SJSA1 (cell line): ENCODE results near the gene TFF1. TPM values are rescaled to one million over a fixed set of nuclear protein-coding genes. Genes with fewer than 3 reads are reported as not detected.
A peak's percentile ranks its signal among the peaks of the same experiment; 100 is the strongest.

ENCODE experiments used
- DNase-seq, 2 experiments: peaks; one replicate each; pipeline ENCODE4 v3.0.0-alpha.2; 2015 to 2020; ENCODE audit warnings: low spot score in 2 of 2, low read depth in 1 of 2
- H3K27ac ChIP-seq: fragments of 250-450 bp; sonication (Bioruptor Pico); 2 replicates; pipeline ENCODE4 v1.5.1; 2020; ENCODE audit warnings: mild to moderate bottlenecking, moderate library complexity
- H3K27me3 ChIP-seq: fragments of 250-450 bp; sonication (Bioruptor Pico); replicated peaks from 2 replicates; pipeline ENCODE4 v1.5.1; 2020; ENCODE audit warnings: mild to moderate bottlenecking, moderate library complexity
- H3K36me3 ChIP-seq: fragments of 250-450 bp; sonication (Bioruptor Pico); 2 replicates; pipeline ENCODE4 v1.5.1; 2020; ENCODE audit warnings: mild to moderate bottlenecking
- H3K4me1 ChIP-seq: fragments of 250-450 bp; sonication (Bioruptor Pico); replicated peaks from 2 replicates; pipeline ENCODE4 v1.6.1; 2021; ENCODE audit warnings: mild to moderate bottlenecking
- H3K4me3 ChIP-seq: fragments of 250-450 bp; sonication (Bioruptor Pico); 2 replicates; pipeline ENCODE4 v1.5.1; 2020; ENCODE audit warnings: mild to moderate bottlenecking
- H3K9me3 ChIP-seq: fragments of 250-450 bp; sonication (Bioruptor Pico); replicated peaks from 2 replicates; pipeline ENCODE4 v1.5.1; 2020; ENCODE audit warnings: mild to moderate bottlenecking
- total RNA-seq: library from RNA; depleted of rRNA; stranded (reverse); fragments of >200 nt; shearing (Covaris generic); gene quantifications from 2 replicates; pipeline ENCODE4 v1.2.3, GENCODE V29; 2014

The TFF1 gene
- total RNA-seq, 1 experiment from 2014 or later, result not detected

DNA sequence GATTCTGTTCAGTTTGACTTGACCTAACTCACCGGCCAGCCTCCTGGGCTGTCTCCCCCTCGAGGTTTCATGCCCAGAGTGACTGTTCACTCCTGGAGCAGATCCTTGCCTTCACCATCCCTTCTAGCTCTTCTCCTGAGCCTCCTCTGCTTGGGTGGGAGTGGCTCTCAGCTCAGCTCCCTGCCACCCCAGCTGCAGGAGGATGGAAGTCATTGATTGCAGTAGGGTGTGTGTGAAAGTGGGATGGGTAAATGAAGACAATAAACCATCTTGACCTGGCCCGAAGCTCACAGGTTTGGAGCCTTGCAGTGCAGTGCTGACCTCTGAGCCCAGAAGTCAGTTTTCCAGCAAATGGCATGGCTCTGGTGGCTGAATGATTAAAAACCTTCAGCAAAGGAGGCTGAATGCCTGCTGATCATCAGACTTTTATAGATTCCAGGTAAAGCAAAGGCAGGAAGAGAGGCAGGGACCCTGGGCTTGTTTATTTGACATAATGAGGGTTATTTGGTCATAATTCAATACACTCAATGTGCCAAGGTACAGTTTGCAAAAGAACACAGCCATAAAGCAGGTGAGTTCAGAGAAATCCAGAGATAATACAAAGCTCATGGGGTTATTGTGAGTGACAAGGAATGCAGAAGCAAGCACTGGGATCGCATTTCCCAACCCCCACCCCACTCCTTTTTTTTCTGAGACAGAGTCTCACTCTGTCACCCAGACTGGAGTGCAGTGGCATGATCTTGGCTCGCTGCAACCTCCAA lies 33.6 kb downstream of the TFF1 start:
- peaks cover 8% of the 10 kb centered on the region; the same call in 1 of the 2 replicates for H3K27me3 ChIP-seq
- no peaks in the 10 kb centered on the region for H3K36me3 ChIP-seq
- H3K9me3 ChIP-seq, result no peaks in the 10 kb centered on the region
- DNase-seq, result peak in 1 of 2 experiments; percentile 21
- H3K4me3 ChIP-seq, result no peak overlapping the region
- H3K4me1 ChIP-seq, result peaks cover 8% of the 10 kb centered on the region
- no peak overlapping the region for H3K27ac ChIP-seq

DNA sequence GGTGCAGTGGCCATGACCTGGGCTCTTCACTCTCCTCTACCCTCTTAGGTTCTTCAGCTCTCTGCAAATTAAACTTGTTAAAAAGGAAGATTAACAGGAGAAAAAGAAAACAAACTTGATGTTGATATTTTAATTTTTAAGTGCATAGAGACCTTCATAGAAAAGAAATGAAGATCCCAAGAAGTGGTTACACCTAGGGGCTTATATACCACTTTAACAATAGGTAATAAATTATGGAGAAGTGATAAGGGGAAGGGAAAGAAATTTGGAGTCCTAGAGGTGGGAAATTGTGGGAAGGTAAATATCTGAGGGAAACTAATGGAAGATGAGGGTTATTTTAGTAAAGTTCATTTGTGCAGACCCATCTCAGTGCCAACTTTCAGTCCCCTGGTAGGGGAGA lies 34.7 kb downstream of the TFF1 start:
- Histone ChIP-seq H3K36me3 (no peaks in the 10 kb centered on the region), H3K4me1 (peaks cover 8% of the 10 kb centered on the region), H3K4me3 (no peak overlapping the region), H3K27ac (no peak overlapping the region), H3K27me3 (peaks cover 16% of the 10 kb centered on the region; the same call in 1 of the 2 replicates), H3K9me3 (no peaks in the 10 kb centered on the region)
- no peak for DNase-seq

DNA sequence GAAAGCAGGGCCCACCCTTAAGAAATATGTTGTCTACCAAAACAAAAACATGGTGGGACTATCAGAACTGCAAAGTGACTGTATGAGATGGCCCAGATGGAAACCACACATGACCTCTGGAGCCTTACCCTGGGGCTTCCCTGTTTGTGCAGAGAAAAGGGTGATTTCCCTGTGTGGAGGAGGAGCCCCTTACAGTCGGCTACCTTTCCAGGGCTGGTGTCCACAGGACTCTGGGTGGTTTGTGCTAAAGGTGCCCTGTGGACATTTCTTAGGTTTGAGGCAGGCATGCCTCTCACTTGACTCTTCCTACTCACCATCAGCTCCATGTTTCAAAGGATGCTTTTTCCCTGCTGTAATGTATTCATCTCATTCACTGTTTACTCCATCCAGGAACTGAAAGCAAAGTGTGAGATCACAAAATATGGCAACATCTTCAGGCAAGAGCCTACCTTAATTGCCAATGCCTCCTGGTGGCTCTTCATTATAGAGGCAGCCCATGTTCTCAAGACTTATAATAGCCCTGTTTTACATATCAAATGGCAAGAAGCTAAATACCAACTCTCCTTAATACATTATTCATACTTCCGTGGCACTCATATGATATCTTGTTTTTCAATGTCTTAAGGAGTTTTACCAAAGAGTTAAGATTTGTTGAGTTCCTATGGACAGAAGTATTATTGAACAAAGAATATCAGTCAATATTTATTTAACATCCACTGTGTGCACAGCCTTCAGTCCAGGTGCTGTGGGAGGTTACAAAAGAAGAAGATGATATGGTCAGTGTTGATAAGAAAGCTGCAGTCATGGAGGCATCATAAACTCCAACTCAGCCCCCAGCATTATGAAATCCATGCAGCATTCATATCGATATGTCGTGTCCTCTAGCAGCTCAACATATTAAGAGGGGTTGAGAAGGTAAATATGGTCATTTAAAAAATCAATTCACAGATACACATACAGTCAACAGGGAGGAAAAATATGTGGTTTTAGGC lies 35.7 kb downstream of the TFF1 start:
- H3K27ac ChIP-seq, result no peak overlapping the region

DNA sequence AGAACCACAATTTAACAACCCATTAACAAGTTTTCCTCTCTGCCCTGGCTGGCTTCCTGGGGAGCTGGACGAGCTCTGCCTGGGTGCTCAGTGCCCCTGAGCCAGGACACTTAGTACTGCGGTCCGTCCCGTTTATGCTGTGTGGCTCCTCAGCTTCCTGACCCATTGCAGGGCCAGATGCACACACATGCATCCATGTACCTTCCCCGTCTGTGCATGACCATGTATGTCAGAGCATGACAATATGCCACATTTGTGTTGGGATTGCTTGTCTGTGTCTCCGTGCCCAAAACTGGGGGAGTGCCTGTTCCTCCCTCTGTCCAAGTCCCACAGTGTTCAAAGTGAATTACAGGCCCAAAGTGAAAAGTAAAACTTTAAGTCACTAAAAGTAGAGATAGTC lies 41.4 kb downstream of the TFF1 start:
- DNase-seq, result no peak
- Histone ChIP-seq H3K27ac (no peak overlapping the region), H3K4me1 (peaks cover 3% of the 10 kb centered on the region), H3K36me3 (no peaks in the 10 kb centered on the region), H3K9me3 (peaks cover 5% of the 10 kb centered on the region; the same call in 1 of the 2 replicates), H3K4me3 (no peak overlapping the region), H3K27me3 (peaks cover 26% of the 10 kb centered on the region)

More for the DNA sequence above, 35.7 kb downstream of the TFF1 start:
- Histone ChIP-seq H3K4me1 (peaks cover 1% of the 10 kb centered on the region), H3K36me3 (no peaks in the 10 kb centered on the region), H3K27me3 (peaks cover 16% of the 10 kb centered on the region; the same call in 1 of the 2 replicates), H3K9me3 (peaks cover 1% of the 10 kb centered on the region; the same call in 1 of the 2 replicates), H3K4me3 (no peak overlapping the region)
- peak in 1 of 2 experiments; percentile 22 for DNase-seq

DNA sequence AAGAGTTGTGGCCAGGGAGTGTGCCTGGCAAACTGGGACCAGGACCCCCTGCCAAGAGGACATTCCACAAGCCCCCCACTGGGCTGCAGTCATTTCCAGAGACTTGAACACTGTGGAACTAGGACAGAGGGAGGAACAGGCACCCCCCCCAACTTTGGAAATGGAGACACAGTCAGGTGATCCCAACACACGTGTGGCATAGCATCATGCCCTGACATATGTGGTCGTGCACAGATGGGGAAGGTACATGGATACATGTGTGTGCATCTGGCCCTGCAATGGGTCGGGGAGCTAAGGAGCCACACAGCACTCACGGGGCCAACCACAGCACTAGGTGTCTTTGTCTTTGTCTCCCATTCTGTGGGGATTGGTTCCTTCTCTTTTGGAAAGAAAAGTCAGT lies 44.5 kb downstream of the TFF1 start:
- H3K4me3 ChIP-seq, result no peak overlapping the region
- no peaks in the 10 kb centered on the region for H3K36me3 ChIP-seq
- no peak for DNase-seq
- H3K27ac ChIP-seq, result no peak overlapping the region
- H3K4me1 ChIP-seq, result peaks cover 14% of the 10 kb centered on the region
- peaks cover 10% of the 10 kb centered on the region; the same call in 1 of the 2 replicates for H3K27me3 ChIP-seq
- H3K9me3 ChIP-seq, result peaks cover 5% of the 10 kb centered on the region; the same call in 1 of the 2 replicates

DNA sequence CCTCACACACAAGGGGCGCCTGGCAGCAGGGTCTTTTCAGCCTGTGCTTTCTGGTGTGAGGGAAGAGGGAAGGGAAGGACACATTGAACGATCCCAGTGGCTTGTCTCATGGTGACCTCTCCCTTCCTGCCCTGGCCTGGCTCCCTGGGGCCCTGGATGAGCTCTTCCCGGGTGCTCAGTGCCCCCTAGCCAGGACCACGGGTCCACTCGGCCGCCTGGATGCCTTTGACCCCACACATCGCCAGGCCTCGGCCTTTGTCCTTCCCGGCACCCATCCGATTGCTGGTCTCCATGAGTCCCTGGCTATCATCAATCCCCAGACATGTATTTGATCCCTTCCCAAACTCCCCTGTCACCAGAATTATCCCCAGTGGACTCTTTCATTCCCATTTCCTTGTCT lies 45.1 kb downstream of the TFF1 start:
- H3K36me3 ChIP-seq, result no peaks in the 10 kb centered on the region
- peaks cover 18% of the 10 kb centered on the region for H3K4me1 ChIP-seq
- DNase-seq, result peak in 1 of 2 experiments; percentile 23
- H3K9me3 ChIP-seq, result peaks cover 5% of the 10 kb centered on the region; the same call in 1 of the 2 replicates
- peaks cover 10% of the 10 kb centered on the region; the same call in 1 of the 2 replicates for H3K27me3 ChIP-seq
- H3K4me3 ChIP-seq, result no peak overlapping the region
- no peak overlapping the region for H3K27ac ChIP-seq

DNA sequence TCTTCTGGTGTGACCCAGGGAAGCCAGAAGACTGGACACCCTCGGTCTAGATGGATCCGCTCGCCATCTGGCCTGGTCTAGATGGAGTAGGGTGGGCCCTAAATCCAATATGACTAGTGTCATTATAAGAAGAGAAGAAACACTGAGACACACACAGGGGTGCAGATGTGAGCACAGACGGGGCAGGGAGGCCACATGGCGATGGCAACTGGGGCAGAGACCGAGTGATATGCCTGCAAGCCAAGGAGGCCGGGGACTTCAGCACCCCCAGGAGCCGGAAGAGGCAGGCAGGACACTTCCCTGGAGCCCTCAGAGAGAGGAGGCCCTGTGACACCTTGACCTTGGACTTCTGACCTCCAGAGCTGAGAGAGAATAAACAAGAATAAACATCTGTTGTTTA lies 45.5 kb downstream of the TFF1 start:
- peaks cover 18% of the 10 kb centered on the region for H3K4me1 ChIP-seq
- peak in 1 of 2 experiments; percentile 34 for DNase-seq
- H3K27me3 ChIP-seq, result peaks cover 10% of the 10 kb centered on the region; the same call in 1 of the 2 replicates

DNA sequence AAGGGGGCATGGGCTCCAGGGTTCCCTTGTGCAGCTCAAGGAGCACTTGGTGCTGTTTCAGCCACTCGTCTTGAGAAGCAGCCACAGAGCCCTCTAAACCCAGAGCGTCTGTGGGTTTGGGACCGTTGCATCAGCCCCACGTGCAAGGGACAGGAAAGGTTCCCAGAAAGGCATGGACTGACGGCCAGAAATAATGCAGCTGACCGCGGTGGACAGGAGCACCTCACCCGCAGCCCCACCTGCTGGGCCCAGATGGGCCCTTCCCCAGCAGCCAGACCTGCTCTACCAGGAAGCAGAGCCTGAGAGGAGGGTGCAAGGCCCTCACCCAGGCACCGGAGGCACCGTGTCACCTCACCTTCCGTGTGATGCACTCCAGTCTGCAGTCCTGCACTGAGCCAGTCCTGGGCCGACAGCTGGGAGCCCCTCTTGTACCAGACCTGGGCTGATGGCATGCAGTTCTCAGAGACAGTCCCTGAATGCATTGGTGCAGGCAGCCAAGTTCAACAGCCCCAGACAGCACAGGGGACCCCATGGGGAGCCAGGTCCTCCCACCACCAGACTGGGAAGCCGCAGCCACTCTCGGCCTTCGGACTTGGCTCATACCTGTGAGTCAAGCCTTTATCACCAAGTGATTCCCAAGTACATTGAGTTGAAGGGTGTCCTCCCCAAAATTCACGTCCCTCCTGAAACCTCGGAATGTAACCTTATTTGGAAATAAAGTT lies 46.3 kb downstream of the TFF1 start:
- no peak overlapping the region for H3K4me3 ChIP-seq
- peaks cover 10% of the 10 kb centered on the region; the same call in 1 of the 2 replicates for H3K27me3 ChIP-seq
- H3K27ac ChIP-seq, result no peak overlapping the region
- DNase-seq, result peak in 1 of 2 experiments; percentile 36
- no peaks in the 10 kb centered on the region for H3K36me3 ChIP-seq
- H3K4me1 ChIP-seq, result peaks cover 22% of the 10 kb centered on the region
- no peaks in the 10 kb centered on the region for H3K9me3 ChIP-seq

More for the DNA sequence above, 45.5 kb downstream of the TFF1 start:
- H3K4me3 ChIP-seq, result no peak overlapping the region
- H3K9me3 ChIP-seq, result peaks cover 5% of the 10 kb centered on the region; the same call in 1 of the 2 replicates
- H3K36me3 ChIP-seq, result no peaks in the 10 kb centered on the region
- no peak overlapping the region for H3K27ac ChIP-seq

DNA sequence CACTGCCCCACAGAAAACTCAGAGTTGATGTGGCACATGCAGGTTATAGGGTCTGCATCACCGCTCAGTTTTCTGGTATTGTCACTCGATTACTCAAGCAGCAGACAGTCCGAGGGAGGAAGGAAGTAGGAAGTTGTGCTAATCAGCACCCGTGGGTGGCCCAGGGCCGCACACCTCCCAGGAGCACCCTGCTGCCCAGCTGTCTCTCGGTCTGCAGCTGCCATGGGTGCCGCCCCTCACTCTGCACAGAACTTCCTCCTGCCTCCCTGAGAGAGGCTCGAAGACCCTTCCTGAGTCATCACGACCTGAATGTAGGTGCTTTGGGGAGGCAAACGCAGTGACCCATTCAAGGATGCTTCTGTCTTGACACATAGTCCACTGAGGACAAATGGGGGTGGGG lies 47.0 kb downstream of the TFF1 start:
- Histone ChIP-seq H3K4me3 (no peak overlapping the region), H3K27me3 (peaks cover 8% of the 10 kb centered on the region; the same call in 1 of the 2 replicates), H3K27ac (no peak overlapping the region), H3K9me3 (no peaks in the 10 kb centered on the region), H3K36me3 (no peaks in the 10 kb centered on the region), H3K4me1 (peaks cover 22% of the 10 kb centered on the region)
- DNase-seq, result peak; percentile 28 to 52

DNA sequence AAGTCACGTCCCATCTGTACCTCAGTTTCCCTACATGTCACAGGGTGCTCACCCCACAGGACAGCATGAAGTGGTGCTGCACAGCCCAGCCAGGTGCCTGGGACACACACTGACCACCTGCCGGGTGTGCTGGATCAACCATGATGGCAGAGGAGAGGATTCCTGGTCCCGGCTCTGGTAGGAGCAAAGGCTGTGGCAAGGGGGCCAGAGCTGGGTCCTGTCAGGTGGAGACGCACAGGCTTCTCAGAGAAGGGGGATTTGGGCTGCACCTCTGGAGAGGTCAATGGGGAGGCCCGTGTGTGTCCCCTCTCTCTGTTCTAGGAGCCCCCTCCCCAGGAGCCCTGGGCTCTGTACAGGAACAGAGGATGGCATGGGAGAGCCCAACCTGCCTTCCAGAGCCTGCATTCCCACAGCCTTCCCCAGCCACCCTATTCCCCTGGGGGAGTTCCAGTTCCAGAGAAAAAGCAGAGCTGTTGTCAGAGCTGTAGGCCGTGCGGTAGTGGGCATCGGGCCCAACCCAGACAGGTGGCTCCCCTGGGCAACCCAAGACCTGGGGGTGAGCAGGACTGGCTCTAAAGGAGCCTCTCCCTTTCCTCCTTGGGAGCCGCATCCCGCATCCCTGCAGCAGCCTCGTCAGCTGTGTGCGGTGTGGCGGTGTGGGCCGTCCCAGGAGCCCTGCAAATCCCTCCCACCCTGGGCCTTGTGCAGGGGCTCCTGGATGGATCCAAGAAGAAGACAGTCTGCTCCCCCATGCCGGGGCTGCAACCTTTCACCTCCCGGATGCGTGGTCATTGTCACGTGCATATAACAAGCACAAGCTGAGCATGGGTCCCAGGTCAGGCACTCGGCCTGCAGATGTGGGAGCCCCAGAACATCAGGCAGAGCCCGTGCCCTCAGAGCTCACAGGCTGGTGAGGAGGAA lies 48.2 kb downstream of the TFF1 start:
- no peak overlapping the region for H3K4me3 ChIP-seq
- no peak overlapping the region for H3K27ac ChIP-seq
- peak in 1 of 2 experiments; percentile 40 for DNase-seq
- peaks cover 22% of the 10 kb centered on the region for H3K4me1 ChIP-seq
- H3K27me3 ChIP-seq, result peaks cover under 1% of the 10 kb centered on the region; the same call in 1 of the 2 replicates
- no peaks in the 10 kb centered on the region for H3K36me3 ChIP-seq
- no peaks in the 10 kb centered on the region for H3K9me3 ChIP-seq

DNA sequence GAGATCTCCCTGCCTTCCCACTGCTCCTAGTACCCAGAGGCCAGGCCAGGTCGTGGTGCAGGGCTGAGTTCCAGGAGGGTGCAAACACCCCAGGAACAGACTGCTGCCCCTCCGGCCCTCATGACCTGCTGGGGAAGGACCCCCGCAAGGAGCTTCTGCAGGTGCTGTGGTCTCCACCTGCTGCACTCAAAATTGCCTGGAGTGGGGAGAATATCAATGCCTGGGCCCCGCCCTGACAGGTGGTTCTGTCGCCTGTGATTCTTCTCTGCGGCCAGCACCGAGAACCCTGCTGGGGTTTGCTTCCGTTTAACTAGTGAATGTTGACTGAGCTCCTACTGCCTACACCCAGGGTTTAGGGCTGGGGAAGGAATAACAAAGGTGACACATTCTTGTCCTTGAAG lies 49.0 kb downstream of the TFF1 start:
- DNase-seq, result peak in 1 of 2 experiments; percentile 31
- H3K4me1 ChIP-seq, result peaks cover 22% of the 10 kb centered on the region
- H3K4me3 ChIP-seq, result no peak overlapping the region
- no peaks in the 10 kb centered on the region for H3K36me3 ChIP-seq
- H3K9me3 ChIP-seq, result no peaks in the 10 kb centered on the region
- H3K27me3 ChIP-seq, result no peaks in the 10 kb centered on the region
- H3K27ac ChIP-seq, result no peak overlapping the region

DNA sequence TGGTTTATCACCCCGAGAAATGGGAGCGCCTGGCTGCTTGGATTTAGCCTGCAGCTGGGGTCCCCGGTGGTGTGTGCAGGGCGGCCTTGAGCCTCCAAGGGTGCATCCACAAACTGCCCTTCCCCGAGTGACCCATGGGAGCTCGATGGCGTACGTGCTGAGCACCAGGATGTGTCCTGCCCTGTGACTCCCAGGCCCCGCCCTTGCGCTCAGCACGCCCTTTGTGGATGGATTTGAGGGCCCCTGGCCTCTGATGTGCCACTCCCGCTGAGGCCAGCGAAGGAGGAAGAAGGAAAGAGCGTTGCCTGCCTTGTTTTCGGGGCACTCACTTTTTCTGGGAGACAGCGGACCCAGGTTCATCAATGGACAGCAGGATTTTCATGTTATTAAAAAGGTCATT lies 49.4 kb downstream of the TFF1 start:
- H3K36me3 ChIP-seq, result no peaks in the 10 kb centered on the region
- H3K4me1 ChIP-seq, result peaks cover 22% of the 10 kb centered on the region
- H3K9me3 ChIP-seq, result no peaks in the 10 kb centered on the region
- H3K27me3 ChIP-seq, result no peaks in the 10 kb centered on the region
- no peak overlapping the region for H3K4me3 ChIP-seq
- no peak overlapping the region for H3K27ac ChIP-seq
- peak in 1 of 2 experiments; percentile 41 for DNase-seq
